Head of caudate nucleus (tissue), 42 donors: ENCODE measurements around the gene C5orf46.
"Not testable (repeated sequence)": the region's sequence is repeated elsewhere in the genome, so short reads cannot be mapped to it uniquely, and the experiment has no call there.

Experiments
- DNase-seq, 42 donors: peaks; one replicate each; pipeline versions ENCODE4 v3.0.0 to v3.0.0-alpha.2; 2020 to 2021; ENCODE audit warnings: mixed read lengths in 7 of 42
- intact Hi-C: fragments of 100-400 bp; cut with DNase I; formaldehyde crosslinking; loops from one replicate; pipeline ENCODE4 v1.15.0; 2022

Gene C5orf46

DNA sequence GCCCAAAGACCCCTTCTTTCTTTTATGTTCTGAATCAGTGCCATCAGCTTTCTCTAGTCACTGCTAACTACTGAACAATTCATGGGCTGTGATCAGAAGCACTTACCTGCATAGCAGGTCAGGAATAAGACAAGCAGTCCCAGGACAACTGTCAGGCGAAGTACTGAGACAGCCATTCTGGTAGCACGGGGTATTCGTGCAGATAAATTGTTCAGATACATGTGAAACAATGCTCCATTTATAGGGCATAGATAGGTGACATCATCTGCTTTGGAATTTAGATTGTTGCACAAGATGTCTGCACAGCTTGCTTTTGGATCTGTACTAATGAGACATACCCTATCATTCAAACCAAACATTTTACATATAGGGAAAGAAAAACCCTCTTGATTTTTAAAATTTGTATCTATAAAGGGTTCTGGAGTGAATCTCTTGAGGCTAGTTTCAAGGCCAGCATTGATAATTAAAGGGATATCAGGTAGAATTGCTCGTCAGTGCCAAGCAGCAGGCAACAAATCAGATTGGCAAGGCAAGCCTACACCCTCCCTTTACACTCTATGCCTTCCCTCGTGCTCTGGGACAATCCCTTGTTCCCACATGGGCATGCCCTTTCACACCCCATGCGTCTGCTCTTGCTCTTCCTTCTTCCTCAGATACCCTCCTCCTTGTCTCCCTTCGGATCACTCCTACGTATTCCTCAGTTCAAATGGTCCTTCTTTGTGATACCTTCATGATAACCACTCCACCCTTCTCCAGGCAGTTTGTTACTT lies at the start of gene C5orf46:
Gene C5orf46, minus strand, starts transcription at position 213 of the 770 bp plus-strand sequence. Its CDS starts 37 bp downstream, at position 176.
- DNase-seq = no peak
- intact Hi-C loops = no loop called here

DNA sequence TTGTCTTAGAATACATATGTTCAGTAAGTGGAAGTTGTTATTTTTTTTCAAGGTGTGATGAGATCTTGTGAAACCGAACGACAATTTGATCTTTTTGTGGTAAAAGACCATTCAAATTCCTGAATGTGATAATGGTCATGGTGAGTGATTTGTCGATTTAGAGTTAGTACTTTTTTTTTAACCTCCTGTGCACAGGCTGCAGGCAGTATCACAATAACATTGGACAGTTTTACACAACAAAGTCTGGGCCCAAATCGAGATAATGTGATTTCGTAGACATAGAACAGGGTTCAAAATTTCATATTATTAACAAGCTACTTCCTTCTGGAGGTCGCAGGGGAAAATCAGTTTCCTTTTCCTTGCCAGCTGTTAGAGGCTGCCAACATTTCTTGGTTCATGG lies 48.6 kb upstream of the C5orf46 start:
- intact Hi-C loops = loop anchor here (10.0 kb wide), 1 partner anchor 170 kb away; no protein-coding TSS in a partner anchor

DNA sequence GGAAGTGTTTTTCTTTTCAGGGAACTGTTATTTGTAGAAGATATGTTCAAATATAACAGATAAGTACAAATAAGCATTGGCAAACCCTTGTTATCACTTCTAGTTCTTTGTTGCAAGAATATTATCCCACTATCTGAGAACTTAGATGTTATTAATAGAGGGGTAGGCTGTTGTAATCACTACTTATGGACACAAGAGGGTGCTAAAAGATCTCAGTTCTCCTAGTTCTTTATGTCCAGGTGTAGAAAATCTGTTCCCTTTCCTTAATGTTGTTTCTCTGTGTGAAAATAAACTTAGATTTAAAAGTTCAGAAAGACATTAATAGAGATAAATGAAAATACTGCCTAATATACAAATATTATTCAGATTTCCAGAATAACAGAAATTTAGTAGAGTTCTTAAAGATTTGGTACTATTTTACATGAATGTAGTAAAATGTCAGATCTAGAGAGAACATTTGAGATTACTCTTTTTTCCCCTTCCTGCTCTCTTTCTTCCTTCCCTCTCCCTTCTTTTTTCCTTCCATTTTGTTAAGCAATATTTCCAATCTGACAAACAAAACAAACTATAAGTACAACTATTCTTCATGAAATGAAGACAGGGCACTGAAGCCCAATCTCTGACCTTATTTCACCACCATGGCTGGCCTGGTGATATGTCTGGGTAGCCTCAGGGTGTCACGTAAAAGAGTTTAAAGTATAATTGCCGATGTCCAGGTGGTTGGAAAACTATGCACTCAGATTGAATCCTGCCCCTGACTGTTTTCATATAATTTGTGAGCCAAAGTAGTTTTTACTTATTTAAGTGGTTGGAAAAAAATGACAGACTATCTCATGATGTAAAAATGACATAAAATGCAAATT lies 43.6 kb upstream of the C5orf46 start:
- peak in 1 of 42 donors; percentile 24 for DNase-seq
- intact Hi-C loops = loop anchor here (10.0 kb wide), 1 partner anchor 175 kb away; no protein-coding TSS in a partner anchor

More for the DNA sequence above, 48.6 kb upstream of the C5orf46 start:
- DNase-seq = no peak

DNA sequence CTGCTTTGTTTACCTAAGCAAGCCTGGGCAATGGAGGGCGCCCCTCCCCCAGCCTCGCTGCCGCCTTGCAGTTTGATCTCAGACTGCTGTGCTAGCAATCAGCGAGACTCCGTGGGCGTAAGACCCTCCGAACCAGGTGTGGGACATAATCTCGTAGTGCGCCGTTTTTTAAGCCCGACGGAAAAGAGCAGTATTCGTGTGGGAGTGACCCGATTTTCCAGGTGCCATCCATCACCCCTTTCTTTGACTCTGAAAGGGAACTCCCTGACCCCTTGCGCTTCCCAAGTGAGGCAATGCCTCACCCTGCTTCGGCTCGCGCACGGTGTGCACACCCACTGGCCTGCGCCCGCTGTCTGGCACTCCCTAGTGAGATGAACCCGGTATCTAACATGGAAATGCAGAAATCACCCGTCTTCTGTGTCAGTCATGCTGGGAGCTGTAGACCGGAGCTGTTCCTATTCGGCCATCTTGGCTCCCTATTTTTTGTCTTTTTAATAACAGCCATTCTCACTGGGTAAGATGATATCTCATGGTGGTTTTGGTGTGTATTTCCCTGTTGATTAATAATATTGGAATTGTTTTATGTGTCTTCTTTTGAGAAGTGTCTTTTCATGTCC lies 40.4 kb upstream of the C5orf46 start:
- DNase-seq, intact Hi-C loops: not testable (repeated sequence)

DNA sequence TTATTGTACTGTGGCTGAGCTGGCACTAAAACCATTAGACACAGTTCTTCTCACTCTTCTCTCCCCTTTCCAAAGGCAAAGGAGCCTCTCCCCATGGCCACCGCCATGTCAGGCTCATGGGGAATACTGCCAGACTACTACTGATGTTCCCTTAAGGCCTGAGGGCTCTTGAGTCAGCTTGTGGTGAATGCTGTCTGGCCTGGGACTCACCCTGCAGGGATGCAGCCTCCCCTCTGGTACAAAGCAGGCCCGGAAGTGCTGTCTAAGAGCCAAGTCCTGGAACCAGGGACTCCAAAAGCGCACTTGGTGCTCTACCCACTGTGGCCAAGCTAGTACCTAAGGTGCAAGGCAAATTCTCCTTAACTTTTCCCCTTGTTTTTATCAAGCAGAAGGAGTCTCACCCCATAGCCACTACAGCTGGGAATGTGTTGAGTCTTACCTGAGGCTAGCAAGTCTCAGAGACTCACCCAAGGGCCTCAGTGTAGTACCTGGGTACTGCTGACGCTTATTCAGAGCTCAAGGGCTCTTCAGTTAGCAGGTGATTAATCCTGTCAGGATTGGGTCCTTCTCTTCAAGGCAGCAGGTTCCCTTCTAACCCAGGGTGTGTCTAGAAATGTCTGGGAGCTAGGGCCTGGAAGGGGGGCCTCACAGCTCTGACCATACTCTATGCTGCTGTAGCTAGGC lies 33.2 kb upstream of the C5orf46 start:
- intact Hi-C loops = no loop called here
- DNase-seq = no peak

DNA sequence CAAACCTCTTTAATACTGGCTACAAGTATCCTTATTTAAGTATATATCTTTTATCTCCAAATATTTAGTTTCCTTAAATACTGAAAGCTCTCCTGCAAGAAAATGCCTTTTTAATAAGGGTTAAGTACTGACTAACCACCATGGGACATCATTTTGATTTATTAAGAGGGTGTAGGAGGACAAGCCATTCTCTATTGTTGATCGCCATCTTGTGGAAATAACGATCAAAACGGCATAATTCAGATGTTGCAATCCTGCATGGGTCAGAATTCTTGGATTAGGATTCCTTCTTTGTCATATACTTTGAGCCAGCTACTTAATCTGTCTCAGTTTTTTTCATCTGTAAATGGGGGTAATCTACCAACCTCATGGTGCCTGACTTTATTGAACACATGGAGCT lies 28.7 kb upstream of the C5orf46 start:
- peak in 4 of 42 donors; percentile 16 to 48 (median 22) for DNase-seq
- intact Hi-C loops = no loop called here

DNA sequence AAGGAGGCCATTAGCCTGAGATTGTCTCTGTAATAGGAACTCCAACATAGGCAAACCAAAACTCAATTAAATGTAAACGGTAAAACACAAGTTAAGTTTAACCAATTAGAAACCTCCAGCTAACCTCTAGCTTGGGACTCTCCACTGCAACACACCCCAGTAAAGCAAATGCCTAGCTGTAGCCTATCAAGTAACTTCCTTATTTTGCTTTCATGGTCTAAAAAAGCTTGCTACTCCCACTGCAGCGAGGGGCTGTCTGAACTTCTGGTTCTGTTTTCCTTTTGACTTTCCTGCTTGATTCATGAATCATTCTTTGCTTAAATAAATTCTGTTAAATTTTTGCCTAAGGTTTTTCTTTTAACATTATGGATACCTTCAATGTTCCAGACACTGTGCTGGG lies 24.4 kb upstream of the C5orf46 start:
- no peak for DNase-seq
- intact Hi-C loops = loop anchor here (5.0 kb wide), 1 partner anchor 43 kb away; no protein-coding TSS in a partner anchor

DNA sequence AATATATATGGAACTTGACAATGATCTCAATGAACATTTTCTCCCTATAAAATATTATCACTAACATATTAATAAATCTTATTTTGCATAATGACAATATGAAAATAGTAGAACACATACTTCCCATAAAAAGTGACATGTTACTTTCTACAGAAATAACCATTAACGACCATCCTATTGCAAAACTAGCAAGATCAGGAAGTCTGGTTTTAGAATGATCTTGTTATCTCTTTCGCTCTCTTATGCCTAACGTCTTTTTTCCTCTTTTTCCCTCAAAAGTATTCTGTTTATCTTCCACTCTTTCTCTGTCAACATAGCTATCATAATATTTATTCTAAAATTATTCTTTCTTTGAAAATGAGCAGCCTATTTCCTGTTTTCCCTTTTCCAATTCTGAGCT lies 21.6 kb upstream of the C5orf46 start:
- intact Hi-C loops = no loop called here

DNA sequence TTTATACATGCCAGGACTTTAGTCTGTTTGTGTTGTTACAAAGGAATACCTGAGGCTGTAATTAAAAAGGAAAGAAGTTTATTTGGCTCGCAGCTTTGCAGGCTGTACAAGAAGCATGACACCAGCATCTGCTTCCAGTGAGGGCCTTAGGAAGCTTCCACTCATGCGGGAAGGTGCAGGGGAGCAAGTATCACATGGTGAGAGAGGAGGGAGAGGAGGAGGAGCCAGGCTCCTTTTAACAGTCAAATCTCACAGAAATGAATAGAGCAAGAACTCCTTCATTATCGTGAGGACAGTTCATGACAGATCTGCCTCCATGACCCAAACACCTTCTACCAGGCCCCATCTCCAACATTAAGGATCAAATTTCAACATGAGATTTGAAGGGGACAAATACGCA lies 18.7 kb upstream of the C5orf46 start:
- no peak for DNase-seq
- intact Hi-C loops = no loop called here

More for the DNA sequence above, 21.6 kb upstream of the C5orf46 start:
- DNase-seq = no peak

DNA sequence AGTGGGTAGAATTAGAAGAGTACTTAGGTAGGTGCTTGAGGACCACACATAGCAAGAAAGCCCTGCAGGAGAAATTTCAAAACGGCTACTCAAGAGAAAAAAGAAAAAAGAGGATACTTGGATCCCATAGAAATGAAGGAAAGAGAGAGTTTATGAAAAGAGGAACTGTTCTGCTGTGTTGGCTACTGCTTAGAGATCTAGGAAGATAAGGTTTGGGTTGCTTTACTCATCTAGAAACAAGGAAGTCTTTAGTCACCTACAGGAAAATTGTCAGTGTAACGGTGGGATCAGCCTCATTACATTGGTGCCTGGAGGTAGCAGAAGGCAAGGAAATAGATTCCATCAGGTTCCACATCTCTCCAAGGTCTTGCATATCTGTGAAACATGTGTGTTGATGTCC lies 14.8 kb upstream of the C5orf46 start:
- DNase-seq = no peak
- intact Hi-C loops = no loop called here

DNA sequence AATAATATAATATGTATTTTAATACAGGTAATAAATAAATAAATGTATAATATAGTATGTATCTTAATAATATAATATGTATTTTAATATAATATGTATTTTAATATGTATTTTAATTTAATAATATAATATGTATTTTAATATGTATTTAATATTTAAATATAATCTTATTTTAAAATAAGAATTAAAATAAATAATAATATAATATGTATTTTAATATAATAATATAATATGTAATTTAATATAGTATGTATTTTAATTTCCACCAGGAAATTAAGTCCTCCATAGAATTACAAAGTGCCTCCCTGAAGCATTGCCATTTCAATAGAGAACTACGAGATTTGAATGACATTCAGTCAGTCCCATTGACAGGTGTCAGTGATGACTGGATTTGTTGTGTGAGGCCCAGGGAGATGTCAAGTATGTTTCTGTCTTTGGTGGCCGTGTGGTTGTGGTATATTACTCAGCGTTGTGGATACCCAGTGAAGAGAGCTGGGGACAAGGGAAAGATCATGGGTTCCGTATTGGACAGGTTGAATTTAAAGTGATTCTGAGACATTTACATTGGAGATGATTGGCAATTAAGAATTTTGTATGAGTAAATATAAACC lies 14.2 kb upstream of the C5orf46 start:
- intact Hi-C loops = no loop called here
- DNase-seq = no peak

DNA sequence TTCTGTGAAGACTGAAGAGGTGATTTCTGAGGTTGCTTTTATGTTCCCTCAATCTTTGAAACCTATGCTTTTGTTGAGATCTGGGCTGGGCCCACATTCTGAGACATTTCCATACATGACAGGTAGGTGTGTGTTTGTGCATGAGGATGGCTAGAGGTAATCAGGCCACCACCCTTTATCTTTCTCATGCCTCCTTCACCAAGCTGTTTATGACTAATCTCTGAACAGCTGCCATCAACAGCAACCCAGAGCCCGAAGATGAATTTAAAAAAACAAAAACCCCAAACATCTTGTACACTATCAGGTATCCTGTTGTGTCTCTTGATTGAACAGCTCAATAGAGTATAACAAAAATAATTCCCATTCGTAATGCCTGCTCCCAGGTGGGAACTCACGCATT lies 12.6 kb upstream of the C5orf46 start:
- no peak for DNase-seq
- intact Hi-C loops = no loop called here

DNA sequence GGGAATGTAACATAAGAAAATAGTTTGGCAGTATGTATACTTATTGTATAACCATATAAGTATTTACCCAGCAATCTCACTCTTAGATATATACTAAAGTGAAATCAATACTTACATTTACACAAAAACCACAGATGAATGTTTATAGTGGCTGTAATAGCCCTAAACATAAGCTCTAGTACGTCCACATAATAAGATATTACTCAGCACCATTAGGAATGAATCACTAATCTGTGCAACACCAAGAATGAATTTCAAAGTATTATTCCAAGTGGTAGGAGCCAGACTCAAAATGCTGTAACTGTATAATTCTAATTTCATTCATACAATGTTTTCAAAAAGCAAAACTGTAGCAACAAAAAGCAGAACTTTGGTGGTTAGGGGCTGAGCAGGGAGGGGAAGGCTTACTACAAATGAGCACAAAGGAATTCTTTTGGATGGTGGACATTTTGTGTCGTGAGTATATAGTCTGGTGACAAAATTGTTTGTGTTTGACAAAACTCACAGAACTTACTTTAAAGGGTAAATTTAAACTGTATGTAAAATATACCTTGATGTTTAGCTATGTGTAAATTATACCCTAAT lies 11.9 kb upstream of the C5orf46 start:
- intact Hi-C loops = no loop called here
- no peak for DNase-seq

DNA sequence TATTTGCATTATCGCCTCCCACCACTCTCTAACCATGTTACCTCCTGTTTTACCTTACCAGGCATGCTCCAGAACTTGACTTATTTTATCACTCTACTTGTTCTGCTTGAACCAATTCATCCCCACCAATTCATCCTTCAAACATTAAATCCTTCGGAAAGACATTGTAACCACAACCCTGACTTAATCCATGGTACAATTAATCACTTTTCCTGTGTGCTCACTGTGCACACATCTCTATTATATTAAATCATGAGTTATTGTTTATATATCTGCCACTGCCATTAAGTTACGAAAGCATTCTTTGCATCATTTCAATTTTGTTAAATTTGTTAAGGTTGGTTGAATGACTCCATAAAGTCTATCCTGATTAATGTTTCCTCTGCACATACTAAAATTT lies 7.4 kb upstream of the C5orf46 start:
- intact Hi-C loops = no loop called here
- DNase-seq = no peak

DNA sequence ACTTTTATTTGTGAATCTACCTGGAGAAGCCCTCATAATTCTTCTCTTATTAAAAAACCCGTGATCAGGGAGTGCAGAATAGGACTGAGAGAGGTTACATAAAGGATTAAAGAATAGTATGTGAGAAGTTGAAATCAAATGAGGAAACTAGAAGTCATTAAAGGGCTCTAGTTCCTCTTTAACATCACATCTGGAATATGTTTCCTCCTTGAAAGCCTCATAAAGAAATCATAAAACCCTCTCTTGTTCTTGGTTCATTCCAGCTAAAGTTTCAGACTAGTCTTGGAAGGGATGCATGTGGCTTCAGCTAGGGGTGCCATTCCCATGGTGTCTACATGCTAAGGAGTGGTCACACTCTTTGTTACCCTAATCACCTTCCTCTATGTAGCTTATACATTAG lies 5.7 kb upstream of the C5orf46 start:
- DNase-seq = no peak
- intact Hi-C loops = no loop called here

DNA sequence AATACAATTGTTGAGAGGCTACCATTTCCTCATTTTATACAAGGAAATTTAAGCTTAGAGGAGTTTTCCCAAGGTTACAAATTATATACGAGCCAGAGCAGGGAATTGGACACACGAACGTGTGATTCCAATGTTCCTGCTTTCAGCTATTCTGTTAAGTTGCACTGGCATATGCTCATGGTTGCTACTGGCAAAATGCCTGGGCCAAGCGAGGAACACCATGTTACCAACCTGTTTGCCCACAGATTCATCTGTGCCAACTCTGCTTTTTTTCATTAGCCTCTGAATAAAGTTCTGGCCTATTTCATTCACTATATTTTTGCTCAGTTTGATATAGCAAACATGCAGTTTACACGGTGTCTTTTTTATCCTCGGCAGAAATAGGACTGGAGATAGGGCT lies 5.1 kb upstream of the C5orf46 start:
- peak in 3 of 42 donors; percentile 4 to 17 (median 5) for DNase-seq
- intact Hi-C loops = no loop called here

DNA sequence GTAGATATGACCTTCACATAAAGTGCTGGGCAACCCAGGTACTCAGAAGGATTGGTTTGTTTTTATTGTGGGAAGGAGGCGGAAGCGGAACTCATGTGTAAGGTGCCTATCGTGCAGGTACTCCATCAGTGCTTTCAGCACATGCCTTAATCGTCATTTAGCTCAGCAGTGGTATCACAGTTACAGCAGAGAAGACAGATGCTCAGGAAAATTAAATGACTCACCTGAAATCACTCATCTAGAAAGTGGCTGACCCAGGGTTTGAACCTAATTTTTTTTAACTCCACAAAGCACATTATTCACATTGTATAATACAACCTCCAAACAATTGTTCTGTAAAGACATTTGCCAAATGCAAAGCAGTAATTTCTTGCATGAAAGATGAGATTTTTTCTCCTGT lies 2.2 kb downstream of the C5orf46 start:
- intact Hi-C loops = no loop called here
- no peak for DNase-seq

DNA sequence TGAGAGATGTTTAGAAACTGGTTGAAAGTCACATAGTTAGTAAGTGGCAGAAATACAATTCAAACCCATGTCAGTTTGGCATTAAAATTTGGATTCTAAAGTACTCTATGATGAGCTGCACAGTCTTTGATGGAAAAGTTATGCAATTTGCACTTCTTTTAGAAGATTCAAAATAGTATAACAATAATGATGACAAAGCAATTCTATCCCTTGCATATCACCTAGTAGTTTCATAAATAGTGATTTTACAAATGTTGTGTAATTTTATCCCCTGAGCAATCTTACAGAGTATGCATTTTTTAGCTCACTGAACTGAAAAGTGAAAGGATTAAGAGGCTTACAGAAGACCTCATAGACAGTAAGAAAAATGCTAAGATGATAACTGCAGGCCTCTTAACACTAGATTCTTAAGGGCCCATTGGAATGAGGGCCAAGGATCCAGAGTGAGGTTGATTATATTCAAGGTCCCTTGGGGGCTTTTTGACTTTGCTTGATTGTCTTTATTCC lies 3.7 kb downstream of the C5orf46 start:
- no peak for DNase-seq
- intact Hi-C loops = no loop called here
